ENCODE data around the gene PRSS22.
A peak's percentile ranks its signal among the peaks of the same experiment; 100 is the strongest.

The PRSS22 gene

GRCh38 chr16:2821487-2822157, 36.3 kb downstream of the PRSS22 start:
- DNase-seq (ENCODE audit: low read depth, low spot score) = no peak
- no peaks in the 10 kb centered on the region for H3K27me3 ChIP-seq (ENCODE audit: insufficient read depth, insufficient read length)
- no peaks in the 10 kb centered on the region for H3K9me3 ChIP-seq (ENCODE audit: insufficient read depth, low read length)
- H3K9ac ChIP-seq (ENCODE audit: insufficient read length, low read depth) = no peak overlapping the region
- no peaks in the 10 kb centered on the region for H3K36me3 ChIP-seq (ENCODE audit: insufficient read depth, insufficient read length, low read length)
- H3K4me3 ChIP-seq (ENCODE audit: insufficient read length, low read depth) = no peak overlapping the region
- H3K4me1 ChIP-seq (ENCODE audit: insufficient read depth, insufficient read length) = peaks cover 10% of the 10 kb centered on the region
- TF ChIP-seq YY1 (IDR thresholded peaks at IDR 0.05; ENCODE audit: insufficient read depth, insufficient read length) (no peak), ZNF274 (IDR thresholded peaks at IDR 0.05; ENCODE audit: low read depth, low read length) (no peak), SUZ12 (IDR thresholded peaks at IDR 0.05; ENCODE audit: extremely low read depth, insufficient read depth, insufficient read length) (no peak)

DNA sequence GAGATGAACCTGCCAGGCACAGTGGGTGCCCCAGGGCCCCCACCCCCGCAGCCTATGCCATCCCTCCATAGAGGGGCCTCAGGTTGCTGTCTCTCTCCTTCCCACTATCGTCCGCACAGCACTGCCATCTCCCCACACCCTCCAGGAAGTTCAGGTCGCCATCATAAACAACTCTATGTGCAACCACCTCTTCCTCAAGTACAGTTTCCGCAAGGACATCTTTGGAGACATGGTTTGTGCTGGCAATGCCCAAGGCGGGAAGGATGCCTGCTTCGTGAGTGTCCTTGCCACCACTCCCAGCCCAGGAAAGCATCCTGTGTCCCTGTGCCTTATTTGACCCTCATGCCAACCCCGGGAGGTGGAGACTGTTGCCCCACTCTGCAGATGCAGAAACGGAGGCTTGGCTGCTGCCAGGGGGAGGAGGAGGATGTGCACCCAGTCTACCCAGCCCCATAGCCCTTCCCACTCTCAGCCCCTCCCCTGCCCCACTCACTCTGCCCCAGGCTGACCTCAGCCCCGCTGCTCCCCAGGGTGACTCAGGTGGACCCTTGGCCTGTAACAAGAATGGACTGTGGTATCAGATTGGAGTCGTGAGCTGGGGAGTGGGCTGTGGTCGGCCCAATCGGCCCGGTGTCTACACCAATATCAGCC, 37.0 kb downstream of the PRSS22 start:
- DNase-seq (ENCODE audit: low read depth, low spot score) = no peak
- H3K4me3 ChIP-seq (ENCODE audit: insufficient read length, low read depth) = no peak overlapping the region
- H3K36me3 ChIP-seq (ENCODE audit: insufficient read depth, insufficient read length, low read length) = no peaks in the 10 kb centered on the region
- TF ChIP-seq ZNF274 (IDR thresholded peaks at IDR 0.05; ENCODE audit: low read depth, low read length) = no peak
- TF ChIP-seq YY1 (IDR thresholded peaks at IDR 0.05; ENCODE audit: insufficient read depth, insufficient read length) = no peak
- TF ChIP-seq SUZ12 (IDR thresholded peaks at IDR 0.05; ENCODE audit: extremely low read depth, insufficient read depth, insufficient read length) = no peak
- H3K9ac ChIP-seq (ENCODE audit: insufficient read length, low read depth) = peak overlapping the region; percentile 21
- no peaks in the 10 kb centered on the region for H3K9me3 ChIP-seq (ENCODE audit: insufficient read depth, low read length)
- peaks cover 8% of the 10 kb centered on the region for H3K4me1 ChIP-seq (ENCODE audit: insufficient read depth, insufficient read length)
- no peaks in the 10 kb centered on the region for H3K27me3 ChIP-seq (ENCODE audit: insufficient read depth, insufficient read length)

GRCh38 chr16:2819939-2820835, 37.8 kb downstream of the PRSS22 start:
- no peaks in the 10 kb centered on the region for H3K36me3 ChIP-seq (ENCODE audit: insufficient read depth, insufficient read length, low read length)

GRCh38 chr16:2819179-2819938, 38.6 kb downstream of the PRSS22 start:
- no peaks in the 10 kb centered on the region for H3K36me3 ChIP-seq (ENCODE audit: insufficient read depth, insufficient read length, low read length)
- H3K9ac ChIP-seq (ENCODE audit: insufficient read length, low read depth) = peak overlapping the region; percentile 2
- peaks cover 17% of the 10 kb centered on the region for H3K4me1 ChIP-seq (ENCODE audit: insufficient read depth, insufficient read length)
- no peaks in the 10 kb centered on the region for H3K9me3 ChIP-seq (ENCODE audit: insufficient read depth, low read length)
- no peaks in the 10 kb centered on the region for H3K27me3 ChIP-seq (ENCODE audit: insufficient read depth, insufficient read length)
- TF ChIP-seq SUZ12 (IDR thresholded peaks at IDR 0.05; ENCODE audit: extremely low read depth, insufficient read depth, insufficient read length) = no peak
- no peak for TF ChIP-seq YY1 (IDR thresholded peaks at IDR 0.05; ENCODE audit: insufficient read depth, insufficient read length)
- no peak for TF ChIP-seq ZNF274 (IDR thresholded peaks at IDR 0.05; ENCODE audit: low read depth, low read length)
- H3K4me3 ChIP-seq (ENCODE audit: insufficient read length, low read depth) = no peak overlapping the region
- no peak for DNase-seq (ENCODE audit: low read depth, low spot score)

More at GRCh38 chr16:2819939-2820835, 37.8 kb downstream of the PRSS22 start:
- no peak for TF ChIP-seq ZNF274 (IDR thresholded peaks at IDR 0.05; ENCODE audit: low read depth, low read length)
- TF ChIP-seq YY1 (IDR thresholded peaks at IDR 0.05; ENCODE audit: insufficient read depth, insufficient read length) = no peak
- TF ChIP-seq SUZ12 (IDR thresholded peaks at IDR 0.05; ENCODE audit: extremely low read depth, insufficient read depth, insufficient read length) = no peak
- H3K4me3 ChIP-seq (ENCODE audit: insufficient read length, low read depth) = no peak overlapping the region
- H3K4me1 ChIP-seq (ENCODE audit: insufficient read depth, insufficient read length) = peaks cover 11% of the 10 kb centered on the region
- no peaks in the 10 kb centered on the region for H3K27me3 ChIP-seq (ENCODE audit: insufficient read depth, insufficient read length)
- no peaks in the 10 kb centered on the region for H3K9me3 ChIP-seq (ENCODE audit: insufficient read depth, low read length)
- DNase-seq (ENCODE audit: low read depth, low spot score) = no peak
- peak overlapping the region; percentile 21 for H3K9ac ChIP-seq (ENCODE audit: insufficient read length, low read depth)

- H3K36me3 ChIP-seq (ENCODE audit: insufficient read depth, insufficient read length, low read length) = no peaks in the 10 kb centered on the region
- TF ChIP-seq SUZ12 (IDR thresholded peaks at IDR 0.05; ENCODE audit: extremely low read depth, insufficient read depth, insufficient read length) = no peak
- no peak for TF ChIP-seq ZNF274 (IDR thresholded peaks at IDR 0.05; ENCODE audit: low read depth, low read length)
- no peak for TF ChIP-seq YY1 (IDR thresholded peaks at IDR 0.05; ENCODE audit: insufficient read depth, insufficient read length)
- H3K9me3 ChIP-seq (ENCODE audit: insufficient read depth, low read length) = no peaks in the 10 kb centered on the region
- H3K4me1 ChIP-seq (ENCODE audit: insufficient read depth, insufficient read length) = peaks cover 17% of the 10 kb centered on the region
- no peak for DNase-seq (ENCODE audit: low read depth, low spot score)
- no peak overlapping the region for H3K9ac ChIP-seq (ENCODE audit: insufficient read length, low read depth)
- H3K27me3 ChIP-seq (ENCODE audit: insufficient read depth, insufficient read length) = no peaks in the 10 kb centered on the region
- no peak overlapping the region for H3K4me3 ChIP-seq (ENCODE audit: insufficient read length, low read depth)
Observed at GRCh38 chr16:2818272-2818876, 39.6 kb downstream of the PRSS22 start.
